Hematopoietic multipotent progenitor cell treated with erythropoietin and hydrocortisone succinate and interleukin-3 and kit ligand, for 15 days (in vitro differentiated cells): ENCODE results near the gene BIVM.

Experiments
- DNase-seq: peaks from one replicate; pipeline ENCODE4 v3.0.0-alpha.2; 2015; ENCODE audit warnings: low spot score

BIVM gene

DNA sequence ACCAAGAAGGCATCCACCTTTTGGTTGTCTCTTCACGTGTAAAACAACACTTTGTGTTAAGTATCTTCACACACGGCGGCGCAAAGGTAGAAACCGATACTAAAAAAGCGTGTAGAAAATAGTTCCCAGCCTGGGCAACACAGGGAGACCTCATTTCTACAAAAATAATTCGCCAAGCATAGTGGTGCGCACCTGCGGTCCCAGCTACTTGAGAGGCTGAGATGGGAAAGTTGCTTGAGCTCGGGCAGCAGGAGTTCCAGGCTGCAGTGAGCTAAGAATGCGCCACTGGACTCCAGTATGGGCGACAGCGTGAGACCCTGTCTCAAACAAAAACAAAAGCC is 46.3 kb downstream of the BIVM start:
- no peak for DNase-seq

- peak; percentile 96 for DNase-seq
These were observed 46.8 kb downstream of the BIVM start, which contains the start of gene ERCC5 for GRCh38 chr13:102845630-102846260. Gene ERCC5, plus strand, starts transcription at chr13:102846032. Its CDS starts 235 bp downstream, at chr13:102846267.

DNA sequence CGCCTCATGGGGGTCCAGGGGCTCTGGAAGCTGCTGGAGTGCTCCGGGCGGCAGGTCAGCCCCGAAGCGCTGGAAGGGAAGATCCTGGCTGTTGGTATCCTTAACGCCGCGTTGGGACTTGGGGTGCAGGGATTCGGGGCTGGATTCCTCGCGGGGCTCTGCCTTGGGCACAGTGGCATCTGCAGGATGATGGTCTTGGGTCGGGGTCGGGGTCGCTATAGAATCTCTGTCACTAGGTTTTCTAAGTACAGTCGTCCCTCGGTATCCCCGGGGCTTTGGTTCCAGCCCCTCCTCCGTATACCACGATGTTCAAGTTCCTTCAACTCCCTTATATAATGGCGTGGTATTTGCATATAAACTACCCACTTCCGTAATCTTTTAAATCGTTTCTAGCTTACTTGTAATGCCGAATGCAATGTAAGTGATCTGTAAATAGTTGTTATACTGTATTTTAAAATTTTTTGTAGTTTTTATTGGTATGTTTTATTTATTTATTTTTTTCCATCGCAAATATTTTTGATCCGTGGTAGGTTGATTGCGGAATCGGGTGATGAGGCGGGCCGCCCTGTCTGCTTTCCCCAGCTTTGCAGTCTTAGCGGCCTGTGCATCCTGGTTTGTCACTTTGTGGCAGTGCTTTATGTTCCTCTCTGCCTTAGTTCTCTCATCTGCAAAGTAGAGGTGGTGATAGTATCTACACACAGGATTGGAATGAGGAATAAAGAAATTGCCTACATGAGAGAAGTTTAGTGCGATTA is 47.5 kb downstream of the BIVM start:
- DNase-seq = peak; percentile 41

DNA sequence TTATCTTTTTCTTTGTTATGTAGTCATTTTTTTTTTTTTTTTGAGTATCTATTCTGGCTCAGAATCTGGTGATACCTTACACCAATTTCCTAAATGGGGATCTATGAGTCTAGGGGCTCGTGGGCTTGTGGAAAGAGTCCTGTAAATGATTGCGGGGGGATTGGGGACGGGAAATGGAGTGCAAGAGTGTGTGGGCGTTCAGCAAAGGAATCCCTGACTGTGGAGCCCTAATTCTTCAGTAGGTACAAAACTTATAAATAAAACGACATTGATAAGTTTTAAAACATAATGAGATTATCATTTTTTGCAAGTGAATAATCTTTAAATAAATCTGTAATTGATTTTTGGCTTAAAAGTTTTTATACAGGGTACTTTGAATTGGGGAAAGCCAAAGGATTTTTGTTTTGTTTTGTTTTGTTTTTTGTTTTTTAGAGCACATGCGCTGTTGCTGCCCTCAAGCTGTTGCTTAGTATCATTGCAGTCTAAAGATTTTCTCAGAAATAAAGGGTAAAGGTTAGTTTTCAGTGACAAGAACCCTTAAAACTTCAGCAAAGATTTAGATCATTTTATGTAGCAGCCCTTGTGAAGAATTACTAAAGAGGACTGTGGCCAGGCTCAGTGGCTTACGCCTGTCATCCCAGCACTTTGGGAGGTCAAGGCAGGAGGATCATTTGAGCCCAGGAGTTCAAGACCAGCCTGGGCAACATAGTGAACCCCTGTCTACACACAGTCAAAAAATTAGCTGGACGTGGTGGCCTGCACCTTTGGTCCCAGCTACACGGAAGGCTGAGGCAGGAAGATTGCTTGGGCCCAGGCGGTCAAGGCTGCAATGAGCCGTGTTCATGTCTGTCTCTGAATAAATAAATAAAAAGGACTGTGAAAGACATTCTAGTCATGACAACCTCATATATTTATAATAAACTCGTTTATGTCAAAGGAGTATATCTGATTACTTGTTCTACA is 48.6 kb downstream of the BIVM start:
- peak; percentile 66 for DNase-seq

GRCh38 chr13:102848956-102849355 is 50.0 kb downstream of the BIVM start:
- DNase-seq = no peak

GRCh38 chr13:102852556-102852955 is 53.6 kb downstream of the BIVM start:
- DNase-seq = no peak

DNA sequence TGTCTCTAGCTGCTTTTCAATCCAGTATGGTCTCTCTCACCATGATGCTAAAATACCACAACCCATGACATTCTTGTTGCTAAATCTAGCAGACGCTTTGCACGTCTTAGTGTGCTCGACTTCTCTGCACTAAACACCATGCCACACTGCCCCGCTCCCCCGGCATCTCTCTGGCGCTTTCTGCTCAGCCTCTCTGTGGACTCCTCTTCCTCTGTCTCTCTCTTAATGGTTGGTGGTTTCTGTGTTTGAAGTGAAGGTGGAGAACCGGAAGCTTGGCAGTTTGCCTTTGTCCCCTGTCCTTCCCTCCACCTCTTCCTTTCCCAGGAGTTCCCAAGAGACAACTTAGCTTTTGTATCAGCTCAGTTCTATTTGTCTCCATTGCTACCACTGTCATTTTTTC is 55.8 kb downstream of the BIVM start:
- no peak for DNase-seq

DNA sequence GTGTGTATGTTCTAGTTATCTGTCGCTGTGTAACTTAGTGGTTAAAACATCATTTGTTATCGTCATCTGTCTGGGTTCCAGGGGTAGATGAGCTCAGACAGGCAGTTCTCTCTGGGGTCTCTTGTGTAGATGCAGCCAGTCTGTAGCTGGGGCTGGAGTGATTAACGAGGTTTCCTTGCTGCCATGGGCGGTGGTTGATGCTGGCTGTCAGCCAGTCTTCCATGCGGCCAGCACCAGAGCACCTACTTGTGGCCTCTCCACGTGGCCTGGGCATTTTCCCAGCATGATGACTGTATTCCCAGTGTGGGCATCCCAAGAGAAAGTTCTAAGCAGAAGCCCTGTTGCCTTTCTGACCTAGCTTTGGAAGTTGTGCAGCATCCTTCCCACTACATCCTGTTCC is 57.6 kb downstream of the BIVM start:
- DNase-seq = no peak

DNA sequence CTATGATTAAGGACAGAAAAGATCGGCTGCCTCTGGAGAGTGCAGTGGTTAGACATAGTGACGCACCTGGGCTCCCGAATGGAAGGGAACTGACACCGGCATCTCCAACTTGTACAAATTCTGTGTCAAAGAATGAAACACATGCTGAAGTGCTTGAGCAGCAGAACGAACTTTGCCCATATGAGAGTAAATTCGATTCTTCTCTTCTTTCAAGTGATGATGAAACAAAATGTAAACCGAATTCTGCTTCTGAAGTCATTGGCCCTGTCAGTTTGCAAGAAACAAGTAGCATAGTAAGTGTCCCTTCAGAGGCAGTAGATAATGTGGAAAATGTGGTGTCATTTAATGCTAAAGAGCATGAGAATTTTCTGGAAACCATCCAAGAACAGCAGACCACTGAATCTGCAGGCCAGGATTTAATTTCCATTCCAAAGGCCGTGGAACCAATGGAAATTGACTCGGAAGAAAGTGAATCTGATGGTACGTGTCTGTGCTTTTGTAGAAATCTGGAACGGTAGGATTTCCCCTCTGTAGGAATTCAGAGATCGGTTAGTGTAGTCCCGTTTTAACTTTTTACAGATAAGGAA is 63.8 kb downstream of the BIVM start:
- DNase-seq = no peak

- no peak for DNase-seq
These were observed 64.7 kb downstream of the BIVM start for GRCh38 chr13:102863590-102863989.

DNA sequence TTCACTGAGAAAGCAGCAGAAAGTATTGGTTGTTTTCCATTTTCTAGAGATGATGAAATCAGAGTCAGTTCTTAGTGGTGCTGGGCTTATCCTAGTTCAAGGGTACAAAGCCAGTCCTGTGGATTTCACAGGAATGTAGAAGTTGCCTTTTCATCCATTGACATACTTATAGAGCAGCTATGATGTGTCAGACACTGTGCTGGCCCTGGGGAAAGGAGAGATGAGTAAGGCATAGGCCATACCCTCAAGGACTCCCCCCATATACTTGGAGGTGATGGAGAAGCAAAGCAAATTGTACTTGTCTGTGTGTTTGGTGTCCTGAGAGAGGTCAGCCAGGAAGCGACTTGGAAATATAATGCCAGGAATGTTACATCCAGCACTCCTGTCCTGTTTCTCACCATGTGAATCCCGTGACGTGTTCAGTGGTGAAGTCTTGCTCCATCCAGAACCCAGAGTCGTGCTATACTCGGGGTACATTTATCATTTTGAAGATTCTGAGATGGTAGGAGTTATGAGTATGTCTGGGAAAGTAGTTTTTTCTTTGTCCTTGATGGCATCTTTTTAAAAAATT is 69.5 kb downstream of the BIVM start:
- DNase-seq = no peak

DNA sequence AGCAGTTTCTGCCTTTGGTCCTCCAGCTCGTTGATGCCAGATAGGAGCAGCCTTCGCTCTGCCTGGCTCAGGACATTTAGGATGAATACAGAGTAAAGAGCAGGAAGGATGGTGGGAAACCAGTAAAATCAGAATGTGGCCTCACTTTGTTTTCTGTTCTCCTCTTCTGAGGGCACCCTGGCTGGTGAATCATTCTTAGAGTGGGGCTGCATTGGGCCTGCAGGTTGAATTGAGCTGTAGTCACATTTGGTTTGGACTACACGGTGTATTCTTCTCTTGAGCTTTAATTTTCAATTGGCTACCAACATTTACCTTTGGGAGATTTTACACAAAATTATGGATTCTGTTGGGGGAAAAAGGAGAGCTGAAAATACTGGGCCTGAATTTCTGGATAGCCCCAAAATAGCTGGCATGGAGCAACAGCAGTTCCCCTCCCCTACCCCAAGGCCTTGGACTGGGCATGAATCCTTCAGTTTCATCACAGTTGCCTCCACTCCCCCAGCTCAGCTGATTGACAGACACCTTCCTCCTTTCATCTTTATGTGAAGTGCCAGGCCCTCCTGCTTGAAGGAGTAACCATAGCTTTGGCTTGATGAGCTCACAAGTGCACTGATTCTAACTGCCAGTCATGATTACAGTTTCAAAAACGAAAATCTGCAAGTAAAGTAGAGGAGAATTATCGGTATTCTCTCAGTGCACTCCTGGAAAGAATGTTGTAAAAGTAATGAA is 71.2 kb downstream of the BIVM start:
- no peak for DNase-seq

DNA sequence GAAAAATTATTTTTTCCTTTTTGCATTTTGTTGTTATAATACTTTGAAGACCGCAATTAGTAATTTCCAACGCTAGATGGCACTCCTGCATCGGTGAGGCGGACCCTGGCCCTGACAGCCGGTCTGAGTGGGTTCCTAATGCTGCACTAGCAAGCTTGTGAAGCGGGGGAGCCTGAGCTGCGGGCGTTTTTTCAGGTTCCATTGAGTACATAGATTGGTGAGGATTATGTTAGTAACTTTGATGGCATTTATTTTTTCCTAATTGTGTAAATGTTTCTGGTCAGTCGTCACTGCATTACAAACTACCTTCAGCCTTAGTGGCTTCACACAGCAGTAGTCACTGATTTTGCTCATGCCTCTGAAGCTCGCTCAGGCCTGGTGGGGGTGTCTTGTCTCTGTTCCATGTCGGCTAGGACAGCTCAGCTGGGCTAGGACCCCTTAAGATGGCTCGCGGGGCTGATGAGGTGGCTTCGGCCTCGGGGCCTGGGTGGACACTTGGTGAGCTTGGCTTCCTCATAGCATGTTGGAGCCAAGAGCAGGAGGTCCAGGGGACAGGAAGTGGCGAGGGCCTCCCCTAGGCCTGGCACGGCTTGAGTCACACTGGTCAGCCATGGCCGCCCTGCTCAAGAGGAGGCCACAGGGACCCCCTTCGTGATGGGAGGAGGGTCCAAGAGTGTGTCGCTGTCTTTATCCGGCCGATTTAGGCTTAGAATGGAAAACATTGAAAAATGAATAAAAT is 71.9 kb downstream of the BIVM start:
- DNase-seq = peak; percentile 60

- DNase-seq = no peak
These were observed 73.2 kb downstream of the BIVM start for GRCh38 chr13:102872131-102872530.

DNA sequence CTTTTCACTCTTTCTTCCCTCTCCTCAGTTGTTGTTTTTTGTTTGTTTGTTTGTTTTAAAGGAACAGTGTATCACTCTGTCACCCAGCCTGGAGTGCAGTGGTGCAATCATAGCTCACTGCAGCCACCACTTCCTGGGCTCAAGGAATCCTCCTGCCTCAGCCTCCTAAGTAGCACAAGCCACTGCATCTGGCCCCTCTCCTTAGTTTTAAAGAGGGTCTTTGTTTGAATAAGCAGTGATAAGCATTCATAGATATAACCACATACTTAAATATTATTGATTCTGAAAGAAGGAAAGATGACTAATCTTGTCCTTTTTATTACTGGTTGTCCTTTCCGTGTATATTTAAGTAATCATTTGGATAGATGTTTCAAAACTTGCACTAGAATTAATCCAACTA is 73.6 kb downstream of the BIVM start:
- no peak for DNase-seq

GRCh38 chr13:102873653-102874052 is 74.7 kb downstream of the BIVM start:
- no peak for DNase-seq

DNA sequence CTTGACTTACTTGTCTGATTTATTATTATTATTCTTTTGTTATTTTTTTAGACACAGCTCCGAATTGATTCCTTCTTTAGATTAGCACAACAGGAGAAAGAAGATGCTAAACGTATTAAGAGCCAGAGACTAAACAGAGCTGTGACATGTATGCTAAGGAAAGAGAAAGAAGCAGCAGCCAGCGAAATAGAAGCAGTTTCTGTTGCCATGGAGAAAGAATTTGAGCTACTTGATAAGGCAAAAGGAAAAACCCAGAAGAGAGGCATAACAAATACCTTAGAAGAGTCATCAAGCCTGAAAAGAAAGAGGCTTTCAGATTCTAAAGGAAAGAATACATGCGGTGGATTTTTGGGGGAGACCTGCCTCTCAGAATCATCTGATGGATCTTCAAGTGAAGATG is 76.3 kb downstream of the BIVM start:
- DNase-seq = no peak

GRCh38 chr13:102877303-102877702 is 78.4 kb downstream of the BIVM start:
- no peak for DNase-seq

DNA sequence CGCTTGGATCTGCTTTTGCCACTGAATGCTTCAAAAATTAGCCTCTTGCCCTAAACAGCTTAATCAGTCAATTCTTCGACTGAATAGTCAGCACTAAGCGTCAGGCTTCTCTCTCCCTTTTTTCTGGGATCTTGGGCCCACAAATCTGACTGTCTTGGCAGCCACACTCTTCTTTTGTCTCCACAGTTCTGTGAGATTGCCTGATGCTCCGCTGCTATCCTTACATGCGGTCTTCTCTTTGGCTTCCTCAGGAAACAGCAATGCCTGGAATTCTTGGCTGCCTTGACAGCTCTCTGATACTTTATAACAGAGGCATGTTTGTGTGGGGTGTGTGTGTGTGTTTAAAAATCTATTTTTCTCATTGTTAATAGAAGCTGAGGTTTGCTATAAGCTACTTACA is 79.6 kb downstream of the BIVM start:
- DNase-seq = no peak

GRCh38 chr13:102879793-102880499 is 81.0 kb downstream of the BIVM start:
- no peak for DNase-seq
